Natural killer cell (primary cell): ENCODE measurements around the gene MACROD2. TPM values are rescaled to one million over a fixed set of nuclear protein-coding genes. Genes with fewer than 3 reads are reported as not detected.

Experiments used
- ATAC-seq, 3 donors: fragments of 150-1000 bp in 2 of 3; fragments of 200-7000 bp in 1 of 3; cut with Tn5 transposase; 1 replicate in 1 of 3; 2 replicates in 2 of 3; pipeline ENCODE4 v1.10.0; 2021; ENCODE audit warnings: mild to moderate bottlenecking in 2 of 3, moderate library complexity in 2 of 3
- DNase-seq, 2 donors: peaks; one replicate each; pipeline versions ENCODE4 v3.0.0 to v3.0.0-alpha.2; 2013 to 2021; ENCODE audit warnings: mixed read lengths in 1 of 2
- H3K27ac ChIP-seq: one replicate; pipeline ENCODE4 v1.5.1; 2013; ENCODE audit warnings: mild to moderate bottlenecking, low read length
- H3K27me3 ChIP-seq: one replicate; pipeline ENCODE4 v1.6.1; 2013; ENCODE audit warnings: low read length; ENCODE audit not compliant: control insufficient read depth, insufficient read depth
- H3K36me3 ChIP-seq: one replicate; pipeline ENCODE4 v1.6.1; 2013; ENCODE audit warnings: low read length; ENCODE audit not compliant: control insufficient read depth, insufficient read depth
- H3K4me1 ChIP-seq: one replicate; pipeline ENCODE4 v1.6.1; 2013; ENCODE audit warnings: low read length; ENCODE audit not compliant: control insufficient read depth, insufficient read depth
- H3K4me3 ChIP-seq: one replicate; pipeline ENCODE4 v1.5.1; 2013; ENCODE audit warnings: low read length
- H3K9me3 ChIP-seq: one replicate; pipeline ENCODE4 v1.6.1; 2013; ENCODE audit warnings: low read length; ENCODE audit not compliant: control insufficient read depth, insufficient read depth
- H3K27ac Mint-ChIP-seq, 2 donors: one replicate each; pipeline ENCODE4 v1.8.0; 2022; ENCODE audit warnings: mild to moderate bottlenecking in 2 of 2, mixed read lengths in 2 of 2, moderate library complexity in 1 of 2
- H3K27me3 Mint-ChIP-seq, 2 donors: one replicate each; pipeline ENCODE4 v1.8.0; 2022; ENCODE audit warnings: low read depth in 2 of 2, mixed read lengths in 2 of 2
- H3K36me3 Mint-ChIP-seq: one replicate; pipeline ENCODE4 v1.8.0; 2022; ENCODE audit warnings: mixed read lengths
- H3K4me1 Mint-ChIP-seq, 2 donors: one replicate each; pipeline ENCODE4 v1.8.0; 2022; ENCODE audit warnings: mixed read lengths in 2 of 2
- H3K4me3 Mint-ChIP-seq: one replicate; pipeline ENCODE4 v1.8.0; 2022; ENCODE audit warnings: mild to moderate bottlenecking, moderate library complexity, mixed read lengths
- H3K9me3 Mint-ChIP-seq, 2 donors: one replicate each; pipeline ENCODE4 v1.8.0; 2022; ENCODE audit warnings: mixed read lengths in 2 of 2
- WGBS: methylation state at CpG from one replicate; pipeline ENCODE4 v1.1.7; 2013; ENCODE audit warnings: missing lambda C conversion rate; ENCODE audit not compliant: insufficient coverage; 5-methylcytosine and 5-hydroxymethylcytosine counted together
- intact Hi-C: fragments of 100-400 bp; cut with micrococcal nuclease; formaldehyde crosslinking; loops from one replicate; pipeline ENCODE4 v1.14.2; 2022
- total RNA-seq, 4 donors: library from RNA; stranded (reverse); fragments of 120-200 nt in 1 of 4; gene quantifications; one replicate each; pipeline versions ENCODE4 v1.2.3 to v1.2.4, GENCODE V29; 2013 to 2022
- TF ChIP-seq, protein P1 (sequence below): fragments of 200-600 bp; IDR thresholded peaks from one replicate; pipeline ENCODE4 v1.8.0; 2022; ENCODE audit warnings: antibody characterized with exemption

Gene MACROD2
- total RNA-seq, 3 donors from 2014 or later (not counting 1 experiment from before 2014, with no cell fraction given) = 0.19 to 0.88 TPM; not detected in 1

DNA sequence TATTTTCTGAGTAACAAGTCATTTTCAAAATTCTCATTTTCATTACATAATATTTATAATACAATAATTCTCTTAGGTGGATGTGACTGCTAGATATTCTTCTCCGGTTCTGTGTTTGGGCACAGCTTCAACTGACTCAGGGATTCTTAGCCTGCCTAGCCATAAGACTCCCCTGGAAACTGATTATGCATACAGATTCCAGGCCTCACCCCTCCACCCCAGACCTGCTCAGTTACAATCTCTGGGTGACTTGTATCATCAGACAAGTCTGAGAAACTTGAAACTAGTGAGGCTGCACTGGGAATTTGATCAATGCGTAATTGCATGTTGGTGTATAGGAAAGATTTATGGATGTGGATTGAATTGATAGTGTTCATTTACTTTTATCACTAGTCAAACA lies 316.7 kb downstream of the MACROD2 start:
- Mint-ChIP-seq H3K4me3 (no peak overlapping the region), H3K4me1 (no peaks in the 10 kb centered on the region), H3K27me3 (no peaks in the 10 kb centered on the region), H3K9me3 (peaks cover 8 to 12% of the 10 kb centered on the region in 2 donors), H3K27ac (no peak overlapping the region), H3K36me3 (no peaks in the 10 kb centered on the region)
- 100% methylated on average over 1 of the region's 2 CpGs for WGBS
- Histone ChIP-seq H3K27me3 (no peaks in the 10 kb centered on the region), H3K9me3 (no peaks in the 10 kb centered on the region), H3K4me3 (no peak overlapping the region), H3K27ac (no peak overlapping the region), H3K4me1 (no peaks in the 10 kb centered on the region), H3K36me3 (no peaks in the 10 kb centered on the region)
- no peak for DNase-seq
- no peak for ATAC-seq
- intact Hi-C loops = no loop called here
- TF ChIP-seq, protein P1, sequence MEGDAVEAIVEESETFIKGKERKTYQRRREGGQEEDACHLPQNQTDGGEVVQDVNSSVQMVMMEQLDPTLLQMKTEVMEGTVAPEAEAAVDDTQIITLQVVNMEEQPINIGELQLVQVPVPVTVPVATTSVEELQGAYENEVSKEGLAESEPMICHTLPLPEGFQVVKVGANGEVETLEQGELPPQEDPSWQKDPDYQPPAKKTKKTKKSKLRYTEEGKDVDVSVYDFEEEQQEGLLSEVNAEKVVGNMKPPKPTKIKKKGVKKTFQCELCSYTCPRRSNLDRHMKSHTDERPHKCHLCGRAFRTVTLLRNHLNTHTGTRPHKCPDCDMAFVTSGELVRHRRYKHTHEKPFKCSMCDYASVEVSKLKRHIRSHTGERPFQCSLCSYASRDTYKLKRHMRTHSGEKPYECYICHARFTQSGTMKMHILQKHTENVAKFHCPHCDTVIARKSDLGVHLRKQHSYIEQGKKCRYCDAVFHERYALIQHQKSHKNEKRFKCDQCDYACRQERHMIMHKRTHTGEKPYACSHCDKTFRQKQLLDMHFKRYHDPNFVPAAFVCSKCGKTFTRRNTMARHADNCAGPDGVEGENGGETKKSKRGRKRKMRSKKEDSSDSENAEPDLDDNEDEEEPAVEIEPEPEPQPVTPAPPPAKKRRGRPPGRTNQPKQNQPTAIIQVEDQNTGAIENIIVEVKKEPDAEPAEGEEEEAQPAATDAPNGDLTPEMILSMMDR = no peak

DNA sequence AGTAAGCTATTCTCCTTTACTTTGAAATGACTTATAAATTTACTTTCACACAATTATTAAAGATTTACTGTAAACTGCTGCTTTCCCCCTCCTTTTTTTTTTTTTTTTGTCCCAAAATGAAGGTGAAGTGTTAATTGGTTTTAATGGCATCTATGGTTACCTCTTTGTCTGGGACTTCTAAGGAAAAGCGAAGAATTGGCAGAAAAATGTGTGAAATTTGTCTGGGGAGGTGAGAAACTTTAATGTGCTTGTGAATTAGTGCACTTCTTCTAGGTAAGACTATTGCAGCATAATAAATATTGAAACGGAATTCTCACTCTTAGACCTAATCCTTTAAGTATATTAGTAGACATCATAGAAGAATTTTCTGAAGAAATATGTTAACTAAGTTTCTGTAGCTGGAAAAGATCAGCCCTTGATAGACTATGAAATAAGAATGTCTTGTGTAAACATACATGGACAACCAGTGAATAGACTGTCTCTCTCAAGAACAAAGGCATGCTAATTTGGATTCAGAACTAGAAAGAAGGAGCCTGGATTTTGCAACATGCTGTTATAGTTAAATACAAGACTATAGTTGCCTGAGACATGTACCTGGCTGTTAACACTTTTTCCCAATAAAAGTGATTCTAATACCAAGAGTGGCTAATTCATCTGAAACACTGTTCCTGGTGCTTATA lies 318.2 kb downstream of the MACROD2 start:
- intact Hi-C loops = no loop called here
- no peak overlapping the region for H3K4me3 ChIP-seq
- DNase-seq = no peak
- H3K27ac ChIP-seq = no peak overlapping the region
- H3K9me3 Mint-ChIP-seq = peaks cover 8 to 12% of the 10 kb centered on the region in 2 donors
- no peak for ATAC-seq
- no peaks in the 10 kb centered on the region for H3K4me1 ChIP-seq
- H3K27me3 ChIP-seq = no peaks in the 10 kb centered on the region
- WGBS = 88% methylated on average over 1 of the region's 2 CpGs
- no peaks in the 10 kb centered on the region for H3K36me3 Mint-ChIP-seq
- no peak overlapping the region for H3K4me3 Mint-ChIP-seq
- H3K27me3 Mint-ChIP-seq = no peaks in the 10 kb centered on the region
- no peaks in the 10 kb centered on the region for H3K4me1 Mint-ChIP-seq
- TF ChIP-seq, protein P1 = no peak
- no peak overlapping the region for H3K27ac Mint-ChIP-seq
- H3K36me3 ChIP-seq = no peaks in the 10 kb centered on the region
- no peaks in the 10 kb centered on the region for H3K9me3 ChIP-seq

GRCh38 chr20:14319704-14320103 lies 324.4 kb downstream of the MACROD2 start:
- H3K9me3 ChIP-seq = no peaks in the 10 kb centered on the region
- H3K4me1 ChIP-seq = no peaks in the 10 kb centered on the region
- H3K36me3 ChIP-seq = no peaks in the 10 kb centered on the region
- Mint-ChIP-seq H3K4me3 (no peak overlapping the region), H3K36me3 (no peaks in the 10 kb centered on the region), H3K9me3 (peaks cover 15 to 24% of the 10 kb centered on the region in 2 donors), H3K27me3 (no peaks in the 10 kb centered on the region), H3K27ac (no peak overlapping the region), H3K4me1 (no peaks in the 10 kb centered on the region)
- no peak overlapping the region for H3K27ac ChIP-seq
- no peaks in the 10 kb centered on the region for H3K27me3 ChIP-seq
- no peak overlapping the region for H3K4me3 ChIP-seq
- TF ChIP-seq, protein P1 = no peak
- ATAC-seq (no peak), DNase-seq (no peak)
- intact Hi-C loops = no loop called here
- no CpG with 5 or more reads among the region's 1 CpG for WGBS

DNA sequence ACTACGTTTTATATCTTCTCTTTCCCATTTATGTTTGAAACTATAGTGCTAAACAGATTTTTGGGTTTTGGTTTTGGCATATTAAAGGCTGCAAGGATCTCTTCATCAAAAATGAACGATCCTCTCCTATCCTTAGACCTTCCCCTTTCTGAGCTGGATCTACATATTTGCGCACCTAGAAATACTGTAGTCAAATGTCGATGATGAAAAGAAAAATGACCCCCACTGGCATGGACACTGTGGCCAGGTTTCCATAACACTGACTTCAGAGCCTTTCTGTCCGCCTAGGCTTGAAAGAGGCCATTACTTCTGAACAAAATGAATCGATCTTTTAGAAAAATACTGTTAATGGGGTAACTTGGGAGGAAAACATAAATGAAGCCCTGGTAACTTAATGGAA lies 336.3 kb downstream of the MACROD2 start:
- Mint-ChIP-seq H3K27ac (no peak overlapping the region), H3K4me1 (no peaks in the 10 kb centered on the region), H3K27me3 (no peaks in the 10 kb centered on the region), H3K36me3 (no peaks in the 10 kb centered on the region), H3K4me3 (no peak overlapping the region), H3K9me3 (no peaks in the 10 kb centered on the region)
- intact Hi-C loops = no loop called here
- Histone ChIP-seq H3K27ac (no peak overlapping the region), H3K4me3 (no peak overlapping the region), H3K9me3 (no peaks in the 10 kb centered on the region), H3K4me1 (no peaks in the 10 kb centered on the region), H3K36me3 (no peaks in the 10 kb centered on the region), H3K27me3 (no peaks in the 10 kb centered on the region)
- no peak for ATAC-seq
- no peak for DNase-seq
- WGBS = 87% methylated on average over 6 of the region's 6 CpGs
- TF ChIP-seq, protein P1 = no peak
